NCI-H2107 treated with DMSO at 0.1 percent for 48 hours (cell line): ENCODE results near the gene SUSD4.

Experiments
- DNase-seq: peaks from one replicate; lab custom pipeline; 2025; ENCODE audit not compliant: unreplicated experiment; lab: John Stamatoyannopoulos, UW

Gene SUSD4

DNA sequence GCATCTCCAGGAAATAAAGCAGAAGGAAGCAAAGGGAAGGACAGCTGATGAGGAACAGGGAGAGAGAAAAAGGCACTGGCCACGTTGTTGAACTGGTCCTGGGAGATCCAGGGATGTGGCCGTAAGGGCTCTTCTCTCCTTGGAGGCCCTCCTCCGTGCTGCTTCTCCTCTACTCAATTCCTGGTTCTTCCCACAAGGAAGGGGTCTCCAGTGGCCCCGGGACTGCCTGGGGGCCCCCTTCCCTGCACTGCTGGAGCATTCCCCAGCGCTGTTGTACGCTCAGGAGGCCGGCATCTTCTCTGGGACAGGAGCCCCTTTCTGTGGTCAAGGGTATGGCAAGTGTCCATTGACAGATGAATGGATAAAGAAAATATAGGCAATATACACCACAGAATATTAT lies 132.4 kb downstream of the SUSD4 start:
- no peak for DNase-seq

DNA sequence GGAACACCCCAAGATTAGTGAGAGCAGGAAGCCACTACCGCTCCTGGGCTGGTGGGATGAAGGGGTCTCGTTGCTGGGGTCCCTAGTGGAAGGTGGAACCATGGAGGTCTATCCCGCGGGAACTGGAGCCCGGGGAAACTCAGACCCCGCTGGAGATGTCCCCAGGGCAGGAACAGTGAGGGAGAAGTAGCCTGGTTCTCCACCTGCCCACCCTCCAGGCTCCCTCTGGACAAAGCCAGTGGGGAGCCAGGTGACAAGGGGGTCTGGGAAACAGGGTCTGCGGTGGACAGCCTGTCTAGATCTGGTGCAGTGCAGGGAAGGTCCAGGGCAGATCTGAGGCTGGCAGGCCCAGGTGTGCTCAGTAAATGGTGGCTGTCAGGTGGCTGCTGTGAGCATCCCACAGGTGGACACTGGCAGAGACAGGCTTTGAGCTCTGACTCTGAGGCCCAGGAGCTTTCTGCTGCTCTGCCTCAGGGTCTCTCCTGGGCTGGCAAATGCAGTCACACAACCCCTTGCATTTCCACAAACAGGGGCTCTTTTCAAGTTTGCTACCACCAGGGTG lies 132.9 kb downstream of the SUSD4 start:
- DNase-seq: no peak

DNA sequence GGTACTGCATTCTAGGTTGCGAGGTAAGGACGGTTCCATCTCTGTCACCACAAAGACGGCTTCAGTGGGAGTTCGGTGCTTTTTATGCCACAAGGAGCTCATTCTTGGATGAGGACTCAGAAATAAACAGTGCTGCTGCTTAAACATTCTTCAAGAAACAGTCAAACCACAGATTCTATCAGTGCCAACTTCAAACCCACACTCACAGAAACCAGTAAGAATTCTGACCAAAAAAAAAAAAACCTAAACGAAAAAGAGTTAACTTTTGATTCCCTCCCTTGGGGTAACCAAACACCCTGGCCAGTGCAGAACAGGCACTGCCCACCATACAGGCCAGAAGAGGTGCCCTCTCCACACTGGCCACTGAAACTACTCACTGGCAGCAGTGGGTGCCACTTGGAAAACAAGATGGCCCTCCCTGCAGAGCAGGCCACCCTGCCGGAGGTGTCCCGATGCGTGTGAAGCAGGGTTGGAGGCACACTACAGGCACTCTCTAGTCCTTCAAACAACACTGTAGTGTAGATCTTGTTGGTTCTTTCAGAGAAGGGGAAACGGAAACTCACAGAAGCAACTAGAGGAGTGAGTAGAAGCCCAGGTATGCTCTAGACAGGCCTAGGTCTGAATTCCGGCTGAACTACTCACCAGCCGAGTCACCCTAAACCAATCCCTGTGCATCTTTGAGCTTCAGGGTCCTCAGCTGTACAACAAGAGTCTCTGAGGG lies 133.7 kb downstream of the SUSD4 start:
- no peak for DNase-seq

DNA sequence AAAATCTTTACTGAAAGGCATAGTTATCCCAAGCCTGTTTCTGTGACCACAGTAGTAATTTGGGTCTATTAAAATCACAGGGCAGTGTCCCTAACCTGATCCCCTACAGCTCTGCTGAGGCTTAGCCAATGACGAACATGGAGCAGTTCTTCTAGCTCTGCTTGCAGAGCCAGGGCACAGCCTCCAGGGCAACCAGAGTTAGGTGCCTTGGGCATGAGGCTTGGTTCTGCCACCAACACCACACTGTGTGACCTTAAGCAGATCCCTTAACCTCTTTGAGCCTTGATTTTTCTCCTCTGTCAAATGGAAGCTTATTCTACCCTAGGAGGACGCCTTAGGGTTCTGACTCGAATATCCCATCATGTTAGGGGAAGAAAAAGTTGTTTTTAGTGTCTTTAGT lies 134.2 kb downstream of the SUSD4 start:
- DNase-seq: no peak

DNA sequence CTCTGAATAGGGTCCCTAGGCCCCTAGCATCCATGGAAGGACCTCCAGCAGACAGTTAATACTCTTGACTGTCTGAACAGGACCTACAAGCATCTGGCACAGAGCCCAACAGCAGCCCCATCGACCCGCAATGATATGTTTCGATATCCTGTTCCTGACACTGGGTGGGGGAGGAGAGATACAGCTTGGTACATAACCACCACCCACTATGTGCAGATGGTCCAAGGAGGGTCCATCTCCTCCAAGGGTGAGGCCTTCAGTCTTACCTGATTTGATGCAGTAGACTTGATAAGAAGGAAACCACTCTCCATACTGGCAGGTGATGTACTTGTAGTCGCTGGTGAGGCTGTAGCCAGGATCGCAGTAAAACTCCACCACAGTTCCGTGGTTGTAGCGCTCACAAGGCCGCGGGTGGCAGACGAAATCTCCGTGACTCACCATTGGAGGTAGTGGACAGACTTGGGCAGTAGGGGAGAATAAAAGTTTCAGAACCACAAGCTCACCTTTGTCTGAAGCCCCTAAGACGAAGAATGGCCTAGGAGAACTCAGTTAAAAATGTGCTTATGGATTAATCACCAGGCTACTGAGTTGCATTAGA lies 134.9 kb downstream of the SUSD4 start:
- no peak for DNase-seq

DNA sequence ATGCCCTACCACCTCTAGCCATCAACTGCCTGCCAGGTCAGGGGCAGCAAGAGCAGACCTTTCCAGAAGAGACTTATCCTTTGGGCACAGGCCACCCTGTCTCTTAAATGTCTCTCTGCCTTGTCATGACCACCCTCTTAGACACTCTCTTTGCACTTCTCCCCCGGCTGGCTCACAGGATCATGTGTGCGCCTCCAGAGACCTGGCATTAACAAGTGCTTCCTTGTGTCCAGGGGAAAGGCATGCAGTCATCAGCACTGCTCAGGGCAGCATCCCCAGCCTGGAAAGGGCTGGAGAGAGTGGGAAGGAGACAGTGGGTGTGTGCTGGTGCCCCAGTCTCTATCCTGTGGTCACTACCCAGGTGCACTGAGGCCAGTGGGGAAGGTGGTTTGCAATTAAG lies 135.8 kb downstream of the SUSD4 start:
- DNase-seq: no peak

DNA sequence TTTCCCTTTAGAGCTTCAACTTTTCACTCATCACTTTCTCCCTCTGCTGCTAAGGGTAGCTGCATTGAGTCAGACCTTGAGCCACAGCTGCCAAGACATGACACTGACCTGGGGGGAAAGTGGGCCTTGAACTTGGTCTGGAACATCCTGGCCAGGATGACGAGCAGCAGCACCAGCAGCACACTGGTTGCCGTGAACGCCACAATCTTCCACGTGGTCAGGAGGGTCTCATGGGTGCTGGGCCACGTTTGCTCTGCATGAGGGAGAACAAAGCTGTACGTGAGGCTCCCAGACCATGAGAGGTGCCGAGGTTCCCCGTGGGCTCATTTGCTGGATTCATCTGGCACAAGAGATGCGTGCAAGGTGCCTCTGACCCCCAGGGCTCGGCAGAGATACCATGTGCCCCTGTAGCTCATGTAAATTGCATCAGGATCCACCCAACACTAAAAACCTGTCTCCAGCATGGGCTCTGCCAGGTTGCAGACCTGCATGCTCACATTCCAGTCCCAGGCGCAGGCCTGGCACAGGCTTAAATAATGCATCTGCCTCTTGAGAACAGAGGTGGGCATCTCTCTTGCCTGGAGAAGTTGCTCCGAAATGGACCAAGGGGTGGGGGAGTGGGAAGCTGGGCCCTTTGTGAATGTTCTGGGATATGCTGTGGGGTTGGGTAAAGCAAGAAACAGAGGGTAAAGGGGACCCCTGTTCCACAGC lies 136.3 kb downstream of the SUSD4 start:
- DNase-seq: no peak

DNA sequence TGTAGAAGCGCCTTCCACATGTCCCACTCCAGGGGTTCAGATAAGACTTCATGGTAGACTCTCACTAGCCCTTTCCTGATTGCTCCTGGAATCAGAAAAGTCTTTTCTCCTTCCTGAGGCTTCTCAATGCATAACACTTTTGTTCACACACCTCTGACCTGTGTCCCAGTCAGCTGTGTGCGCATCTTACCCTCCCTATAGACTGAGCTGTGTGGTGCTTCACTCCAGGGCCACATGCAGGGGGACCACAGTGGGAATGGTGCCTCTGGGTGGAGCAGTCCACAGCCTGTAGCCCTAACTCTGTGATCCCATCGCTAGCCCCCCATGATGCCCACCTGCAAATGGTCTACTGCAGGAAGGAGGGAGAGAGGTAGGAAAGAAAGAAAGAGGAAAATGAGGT lies 136.9 kb downstream of the SUSD4 start:
- DNase-seq: no peak

DNA sequence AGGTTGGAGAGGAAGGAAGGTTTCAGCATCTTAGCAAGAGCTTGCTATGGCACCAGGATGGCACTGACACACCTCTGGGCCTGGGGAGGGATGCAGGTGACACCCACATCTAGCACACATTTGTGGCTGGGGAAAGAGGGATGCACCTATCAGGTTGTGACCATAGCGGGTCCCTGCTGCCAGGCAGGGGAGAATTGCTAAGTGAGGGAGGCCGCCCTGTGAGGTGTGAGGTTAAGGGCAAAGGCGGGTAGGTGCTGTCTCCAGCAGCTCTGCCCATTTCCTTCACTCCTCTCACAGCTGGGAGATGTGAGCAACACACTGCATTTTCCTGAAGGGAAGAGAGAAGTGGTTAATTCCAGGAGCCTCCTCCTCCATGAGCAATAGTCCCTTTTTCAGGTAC lies 137.7 kb downstream of the SUSD4 start:
- DNase-seq: no peak

DNA sequence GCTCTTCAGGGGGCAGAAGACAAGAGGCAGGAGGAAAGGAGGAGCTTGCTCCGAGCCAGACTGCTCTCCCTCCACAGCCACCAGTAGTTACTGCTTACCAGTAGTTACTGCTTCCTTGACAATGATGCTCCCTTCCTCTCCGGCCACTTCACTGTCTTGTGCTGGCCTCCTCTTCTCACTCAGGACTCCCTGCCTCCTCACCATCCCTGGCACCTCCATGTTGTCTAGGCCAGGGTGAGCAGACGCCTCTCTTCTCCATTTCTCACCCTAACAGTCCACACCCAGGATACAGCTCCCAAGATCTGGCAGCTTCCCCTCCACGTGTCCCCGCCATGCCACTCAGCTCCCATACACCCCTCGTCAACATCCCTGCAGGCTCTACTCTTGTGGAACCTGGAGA lies 138.5 kb downstream of the SUSD4 start:
- DNase-seq: no peak

DNA sequence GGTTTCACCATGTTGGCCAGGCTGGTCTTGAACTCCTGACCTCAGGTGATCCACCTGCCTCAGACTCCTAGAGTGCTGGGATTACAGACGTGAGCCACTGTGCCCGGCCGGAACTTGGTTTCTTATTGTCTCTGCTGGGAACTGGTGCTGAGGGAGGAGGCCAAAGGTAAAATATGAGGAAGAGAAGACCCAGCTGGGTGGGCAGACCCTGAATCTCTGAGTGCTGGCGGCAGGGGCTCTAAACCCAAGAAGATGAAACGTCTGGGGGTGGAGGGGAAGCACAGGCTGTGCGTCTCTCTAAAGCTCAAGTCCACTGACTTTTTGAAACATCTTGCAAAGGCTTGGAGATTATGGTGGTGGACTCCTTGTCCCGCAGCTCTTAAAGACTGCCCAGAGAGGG lies 138.9 kb downstream of the SUSD4 start:
- DNase-seq: no peak

DNA sequence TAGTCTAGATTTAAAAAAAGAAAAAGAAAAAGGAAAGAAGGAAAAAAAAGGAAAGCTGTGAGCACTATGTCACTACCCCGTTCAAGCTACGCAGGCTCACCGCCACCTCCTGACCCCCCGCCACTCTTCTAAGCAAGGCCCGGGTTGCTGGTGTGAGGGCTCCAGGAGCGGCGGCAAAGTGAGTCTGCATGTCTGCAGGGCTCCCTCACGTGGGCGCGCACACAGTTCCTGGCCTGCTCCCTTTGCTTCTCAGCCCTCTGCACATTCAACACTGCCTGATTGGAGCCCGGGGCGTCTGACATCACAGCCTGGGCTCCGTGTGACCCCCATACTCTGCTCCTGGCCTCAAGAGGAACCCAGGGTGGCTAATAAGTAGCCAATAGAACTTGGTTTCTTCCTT lies 139.5 kb downstream of the SUSD4 start:
- no peak for DNase-seq

DNA sequence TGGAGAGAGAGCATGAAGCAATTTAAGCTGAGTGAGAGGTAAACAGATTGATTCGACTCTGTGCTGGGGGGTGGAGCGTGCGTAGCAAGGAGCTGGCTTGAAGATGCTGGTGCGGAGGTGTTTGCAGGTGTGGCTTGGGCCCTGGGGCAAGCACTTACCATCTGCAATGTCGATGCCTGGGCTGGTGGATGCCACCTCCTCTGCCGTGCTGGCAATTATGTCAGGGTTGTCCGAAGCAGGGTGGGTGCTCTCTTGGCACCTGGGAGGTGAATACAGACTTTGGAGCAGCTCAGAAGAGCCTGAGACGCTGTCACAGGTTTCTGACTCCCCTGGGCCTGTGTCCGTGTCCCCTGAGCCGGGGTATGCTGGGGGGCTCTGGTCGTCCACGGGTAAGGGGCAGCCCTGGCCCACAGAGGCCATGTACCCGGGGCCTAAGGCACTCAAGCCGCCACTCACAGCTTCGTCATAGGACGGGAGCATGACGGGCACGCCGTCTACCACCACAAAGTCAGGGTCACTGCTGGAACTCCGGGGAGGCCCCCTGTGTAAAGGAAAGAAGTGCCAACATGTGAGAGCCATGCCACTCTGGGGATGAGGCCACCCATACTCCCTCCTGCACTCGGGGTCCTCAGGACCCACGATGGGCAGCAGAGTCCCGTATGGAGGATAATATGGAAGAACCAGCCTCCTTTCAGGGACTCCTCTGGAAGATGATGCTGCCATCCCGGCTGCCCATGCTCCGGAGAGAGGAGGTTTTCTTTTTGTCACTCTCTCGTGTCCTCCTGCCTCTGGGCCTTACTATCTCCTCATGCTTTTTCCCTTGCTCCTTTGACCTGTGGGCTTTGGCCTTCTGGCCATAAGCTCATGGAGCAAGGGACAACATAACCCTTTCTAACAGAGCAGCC lies 140.6 kb downstream of the SUSD4 start:
- DNase-seq: no peak

DNA sequence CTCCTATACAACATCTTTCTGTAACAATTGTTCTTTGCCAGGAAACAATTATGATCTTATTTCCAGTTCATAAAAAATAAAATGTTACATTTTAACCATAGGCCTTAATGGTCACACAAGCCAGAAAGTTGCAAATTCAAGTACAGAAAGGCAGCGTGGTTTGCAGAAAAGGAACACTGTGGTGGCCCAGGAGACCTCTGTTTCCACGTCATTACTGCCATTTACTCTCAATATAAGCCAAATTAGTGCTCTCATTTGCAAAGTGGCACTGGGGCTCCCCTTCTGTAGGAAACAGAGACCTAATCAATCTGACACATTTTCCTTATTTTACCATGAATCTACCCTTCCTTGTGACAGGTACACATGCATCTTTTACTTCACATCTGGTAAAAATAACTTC lies 141.6 kb downstream of the SUSD4 start:
- DNase-seq: no peak

DNA sequence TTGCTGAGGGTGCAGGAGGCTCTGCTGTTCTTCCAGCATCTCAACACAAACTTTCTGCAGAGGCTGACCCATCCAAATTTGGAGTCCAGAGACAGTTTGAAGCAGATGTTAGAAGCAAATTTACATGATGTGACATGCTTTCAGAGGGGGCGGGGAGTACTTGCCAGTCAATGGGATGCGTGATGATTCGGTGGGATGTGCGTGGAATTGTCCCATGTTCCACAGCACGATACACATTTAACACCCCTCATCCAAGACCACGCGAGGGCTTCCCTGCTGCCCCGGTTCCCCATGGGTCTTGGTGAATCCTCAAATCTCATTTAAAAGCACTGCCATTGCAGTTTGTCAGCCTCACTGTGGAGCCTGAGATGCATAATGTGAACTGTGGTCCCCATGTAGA lies 142.3 kb downstream of the SUSD4 start:
- DNase-seq: no peak

DNA sequence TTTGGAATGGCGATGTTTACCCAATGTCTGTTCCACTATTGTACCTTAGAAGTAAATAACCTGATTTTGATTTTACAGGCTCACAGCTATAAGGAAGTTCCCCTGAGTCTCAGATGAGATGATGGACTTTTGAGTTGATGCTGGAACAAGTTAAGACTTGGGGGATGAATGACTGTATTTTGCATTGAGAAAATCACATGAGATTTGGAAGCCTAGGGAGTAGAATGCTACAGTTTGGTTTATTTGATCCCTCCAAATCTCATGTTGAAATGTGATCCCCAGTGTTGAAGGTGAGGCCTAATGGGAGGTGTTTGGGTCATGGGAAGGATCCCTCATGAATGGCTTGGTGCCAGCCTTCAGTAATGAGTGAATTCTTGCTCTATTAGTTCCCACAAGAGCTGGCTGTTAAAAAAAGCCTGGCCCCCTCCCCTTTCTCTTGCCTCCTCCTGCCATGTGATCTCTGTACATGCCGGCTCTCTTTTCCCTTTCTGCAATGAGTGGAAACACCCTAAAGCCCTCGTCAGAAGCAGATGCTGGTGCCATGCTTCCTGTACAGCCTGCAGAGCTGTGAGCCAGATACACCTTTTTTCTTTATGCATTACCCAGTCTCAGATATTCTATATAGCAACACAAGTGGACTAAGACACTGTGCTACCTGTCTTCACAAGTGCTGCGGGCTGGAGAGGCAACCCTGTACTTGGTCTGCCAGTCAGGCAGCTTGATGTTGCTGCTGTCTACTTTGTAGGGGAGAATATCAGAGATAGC lies 143.9 kb downstream of the SUSD4 start:
- no peak for DNase-seq

DNA sequence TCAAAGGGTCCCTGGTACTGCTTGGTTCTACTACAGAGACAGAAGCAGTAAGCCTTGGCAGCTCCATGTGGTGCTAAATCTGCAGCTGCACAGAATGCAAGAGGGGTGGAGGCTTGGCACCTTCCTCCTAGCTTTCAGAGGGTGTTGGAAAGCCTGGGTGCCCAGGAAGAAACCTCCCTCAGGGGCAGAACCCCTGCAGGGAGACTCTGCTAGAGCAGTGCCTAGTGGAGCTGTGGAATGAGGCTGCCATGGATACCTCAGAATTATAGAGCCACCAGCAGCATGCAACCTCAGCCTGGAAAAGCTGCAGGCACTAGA lies 144.7 kb downstream of the SUSD4 start:
- DNase-seq: no peak

DNA sequence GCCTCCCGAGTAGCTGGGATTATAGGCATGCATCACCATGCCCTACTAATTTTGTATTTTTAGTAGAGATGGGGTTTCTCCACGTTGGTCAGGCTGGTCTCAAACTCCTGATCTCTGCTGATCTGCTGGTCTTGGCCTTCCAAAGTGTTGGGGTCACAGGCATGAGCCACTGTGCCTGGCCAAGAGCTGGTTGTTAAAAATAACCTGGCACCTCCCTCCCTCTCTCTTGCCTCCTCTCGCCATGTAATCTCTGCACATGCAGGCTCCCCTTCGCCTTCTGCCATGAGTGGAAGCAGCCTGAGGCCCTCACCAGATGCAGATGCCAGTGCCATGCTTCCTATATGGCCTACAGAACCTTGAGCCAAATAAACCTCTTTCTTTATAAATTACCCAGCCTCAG lies 146.2 kb downstream of the SUSD4 start:
- no peak for DNase-seq

DNA sequence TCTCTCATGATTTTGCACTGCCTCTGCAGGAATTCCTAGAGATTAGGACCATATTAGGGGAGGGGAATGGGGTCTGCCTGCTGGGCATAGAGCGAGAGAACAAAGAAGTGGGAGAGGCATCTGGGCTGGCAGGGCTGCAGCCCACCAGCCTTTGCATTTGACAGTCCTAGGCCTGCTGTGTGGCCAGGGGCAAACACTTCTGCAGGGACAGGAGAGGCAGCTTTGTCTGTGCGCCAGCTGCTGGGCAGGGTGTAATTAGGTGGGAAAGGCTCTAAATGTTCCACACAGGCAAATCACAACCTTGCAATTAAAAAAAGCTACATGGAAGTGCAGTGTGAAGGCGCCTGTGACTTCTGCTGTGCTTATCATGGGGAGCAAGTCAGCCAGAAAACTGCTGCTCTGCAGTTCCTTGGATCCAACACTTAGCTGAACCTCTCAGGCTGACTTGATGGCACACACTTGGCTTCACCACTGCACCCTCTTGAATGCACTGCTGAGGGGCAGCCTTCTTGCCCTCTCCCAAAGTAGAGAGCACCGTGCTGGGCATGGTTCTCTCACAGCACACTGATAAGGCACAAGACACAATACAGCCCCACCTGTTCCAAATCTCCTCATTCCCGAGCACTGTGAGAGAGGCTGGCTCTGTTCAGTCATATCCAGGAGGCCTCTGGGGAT lies 147.3 kb downstream of the SUSD4 start:
- DNase-seq: no peak

DNA sequence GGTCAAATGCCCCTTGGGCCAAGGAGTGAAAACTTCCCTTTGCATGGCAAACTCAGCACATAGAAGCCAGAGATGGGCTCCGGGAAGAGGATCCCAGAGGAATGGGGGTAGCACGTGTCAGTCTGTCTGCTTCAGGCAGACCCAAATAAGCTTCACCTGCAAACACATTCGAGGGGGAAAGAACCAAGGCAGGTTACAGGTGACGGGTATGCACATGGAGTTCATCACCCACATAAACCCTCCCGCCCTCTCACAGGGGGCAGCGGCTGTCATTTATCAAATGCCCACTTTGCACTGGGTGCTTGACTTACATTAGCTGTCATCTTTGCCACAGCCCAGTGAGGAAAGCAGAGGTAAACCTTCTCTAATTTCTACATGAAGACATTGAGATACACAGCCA lies 147.9 kb downstream of the SUSD4 start:
- DNase-seq: no peak
